ENCODE results near the gene CDK6.

- TF ChIP-seq, protein P1, sequence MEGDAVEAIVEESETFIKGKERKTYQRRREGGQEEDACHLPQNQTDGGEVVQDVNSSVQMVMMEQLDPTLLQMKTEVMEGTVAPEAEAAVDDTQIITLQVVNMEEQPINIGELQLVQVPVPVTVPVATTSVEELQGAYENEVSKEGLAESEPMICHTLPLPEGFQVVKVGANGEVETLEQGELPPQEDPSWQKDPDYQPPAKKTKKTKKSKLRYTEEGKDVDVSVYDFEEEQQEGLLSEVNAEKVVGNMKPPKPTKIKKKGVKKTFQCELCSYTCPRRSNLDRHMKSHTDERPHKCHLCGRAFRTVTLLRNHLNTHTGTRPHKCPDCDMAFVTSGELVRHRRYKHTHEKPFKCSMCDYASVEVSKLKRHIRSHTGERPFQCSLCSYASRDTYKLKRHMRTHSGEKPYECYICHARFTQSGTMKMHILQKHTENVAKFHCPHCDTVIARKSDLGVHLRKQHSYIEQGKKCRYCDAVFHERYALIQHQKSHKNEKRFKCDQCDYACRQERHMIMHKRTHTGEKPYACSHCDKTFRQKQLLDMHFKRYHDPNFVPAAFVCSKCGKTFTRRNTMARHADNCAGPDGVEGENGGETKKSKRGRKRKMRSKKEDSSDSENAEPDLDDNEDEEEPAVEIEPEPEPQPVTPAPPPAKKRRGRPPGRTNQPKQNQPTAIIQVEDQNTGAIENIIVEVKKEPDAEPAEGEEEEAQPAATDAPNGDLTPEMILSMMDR (IDR thresholded peaks at IDR 0.05 in 4 of 5, conservative IDR thresholded peaks at IDR 0.05 in 1 of 5): no peak
- TF ChIP-seq POLR2A (IDR thresholded peaks at IDR 0.05): no peak
Measured at GRCh38 chr7:92595281-92595680, 241.1 kb downstream of the CDK6 start.
